Endothelial cell of umbilical vein (primary cell): ENCODE measurements around the gene JUNB. TPM values are rescaled to one million over a fixed set of nuclear protein-coding genes. Genes with fewer than 3 reads are reported as not detected.

Experiments used
- BruUV-seq: library from RNA; stranded (reverse); fragments of 400-500 nt; replicated peaks from 2 replicates; lab custom pipeline; 2021; lab: Mats Ljungman, UMichigan
- CTCF ChIA-PET: fragments of 300-600, 350-600 bp; sonication (Branson Sonifier 250); formaldehyde crosslinking; loops from one replicate; lab custom pipeline; 2021; ENCODE audit warnings: antibody characterized with exemption, inconsistent platforms; lab: Charles Lee
- POLR2A ChIA-PET: fragments of 300-600, 350-600 bp; sonication (Branson Sonifier 250); formaldehyde crosslinking; loops from one replicate; lab custom pipeline; 2021; ENCODE audit warnings: antibody characterized with exemption, inconsistent platforms; lab: Charles Lee
- DNase-seq: peaks from one replicate; pipeline ENCODE4 v3.0.0-alpha.2; 2011; ENCODE audit warnings: low read depth, low spot score
- FAIRE-seq: peaks from 2 replicates; lab custom pipeline; 2011; peaks lifted over from hg19 to GRCh38; lab: Jason Lieb, UNC
- H2AFZ ChIP-seq: 2 replicates; pipeline ENCODE4 v1.6.0; 2012; ENCODE audit warnings: low read depth, low read length, control low read depth, inconsistent platforms
- H3K27ac ChIP-seq: 2 replicates; pipeline ENCODE4 v1.5.1; 2011; ENCODE audit warnings: low read depth, mild to moderate bottlenecking, control low read depth, low read length, moderate library complexity; ENCODE audit not compliant: insufficient read depth
- H3K27me3 ChIP-seq, 2 experiments: 2 replicates each; pipeline versions ENCODE4 v1.6.0 to v1.6.1; 2011; ENCODE audit warnings: low read length in 2 of 2, mixed read lengths in 1 of 2; ENCODE audit not compliant: control insufficient read depth in 2 of 2, insufficient read depth in 2 of 2
- H3K36me3 ChIP-seq, 2 experiments: 2 replicates in 1 of 2; 3 replicates in 1 of 2; pipeline ENCODE4 v1.5.1; 2011; ENCODE audit warnings: low read length in 2 of 2, mild to moderate bottlenecking in 1 of 2, moderate library complexity in 1 of 2; ENCODE audit not compliant: control insufficient read depth in 2 of 2, insufficient read depth in 2 of 2; ENCODE audit errors: extremely low read depth in 1 of 2
- H3K4me1 ChIP-seq: 3 replicates; pipeline ENCODE4 v1.5.1; 2011; ENCODE audit warnings: mild to moderate bottlenecking, low read length; ENCODE audit not compliant: control insufficient read depth, insufficient read depth; ENCODE audit errors: extremely low read depth
- H3K4me2 ChIP-seq: 2 replicates; pipeline ENCODE4 v1.6.1; 2011; ENCODE audit warnings: low read length, control low read depth, mixed read lengths; ENCODE audit not compliant: insufficient read depth
- H3K4me3 ChIP-seq, 3 experiments: fragments of 200-600 bp in 1 of 3; sonication (generic), shearing (Covaris generic) in 1 of 3; replicated peaks in 1 of 3; 2 replicates each; pipeline ENCODE4 v1.5.1; 2011 to 2016; ENCODE audit warnings: control low read depth in 3 of 3, low read length in 3 of 3, mild to moderate bottlenecking in 2 of 3, inconsistent platforms in 1 of 3, low read depth in 1 of 3, moderate library complexity in 1 of 3; ENCODE audit not compliant: insufficient read depth in 1 of 3
- H3K79me2 ChIP-seq: 2 replicates; pipeline ENCODE4 v1.6.0; 2012; ENCODE audit warnings: low read length, inconsistent platforms; ENCODE audit not compliant: control insufficient read depth, insufficient read depth
- H3K9ac ChIP-seq: replicated peaks from 2 replicates; pipeline ENCODE3; 2011; ENCODE audit warnings: low read length, control low read depth; ENCODE audit not compliant: insufficient read depth; ENCODE audit errors: extremely low read depth
- H3K9me1 ChIP-seq: replicated peaks from 3 replicates; pipeline ENCODE4 v1.6.0; 2011; ENCODE audit warnings: mild to moderate bottlenecking, low read length; ENCODE audit not compliant: control insufficient read depth, insufficient read depth; ENCODE audit errors: extremely low read depth
- H3K9me3 ChIP-seq: replicated peaks from 2 replicates; pipeline ENCODE4 v1.5.1; 2012; ENCODE audit warnings: low read length, inconsistent platforms; ENCODE audit not compliant: control insufficient read depth, insufficient read depth
- H4K20me1 ChIP-seq: replicated peaks from 2 replicates; pipeline ENCODE3; 2011; ENCODE audit warnings: mild to moderate bottlenecking, low read length; ENCODE audit not compliant: control insufficient read depth, insufficient read depth; ENCODE audit errors: extremely low read depth
- CTCF ChIP-seq, 2 donors: IDR thresholded peaks; 1 replicate in 1 of 2; 2 replicates in 1 of 2; pipeline ENCODE4 v1.5.1; 2011; ENCODE audit warnings: low read length in 2 of 2, mild to moderate bottlenecking in 2 of 2, moderate library complexity in 2 of 2, control low read depth in 1 of 2, inconsistent platforms in 1 of 2, low read depth in 1 of 2; ENCODE audit not compliant: insufficient read depth in 1 of 2; ENCODE audit errors: extremely low read depth in 1 of 2
- MAX ChIP-seq: IDR thresholded peaks from 2 replicates; pipeline ENCODE4 v1.6.1; 2011; ENCODE audit not compliant: insufficient read depth, insufficient read length
- dilution Hi-C: fragments of 300-500 bp; cut with MboI; formaldehyde crosslinking; loops from one replicate; pipeline ENCODE4 v1.15.0; 2019; ENCODE audit warnings: low sequenced_read_pairs; ENCODE audit not compliant: extremely low pct_ligation_motif_present
- intact Hi-C: fragments of 100-400 bp; cut with micrococcal nuclease; formaldehyde crosslinking; loops from one replicate; pipeline ENCODE4 v1.10.0; 2022
- polyA plus RNA-seq, 4 experiments: library from polyadenylated mRNA; depleted of rRNA in 3 of 4; stranded (reverse) in 3 of 4; unstranded in 1 of 4; fragments of >200 nt; gene quantifications; 2 replicates each; pipeline versions ENCODE4 v1.2.1 to v1.2.3, GENCODE V29; 2011 to 2012; ENCODE audit warnings: missing spikeins in 1 of 4
- total RNA-seq: library from RNA; stranded (reverse); gene quantifications from 2 replicates; pipeline ENCODE4 v1.2.3, GENCODE V29; 2021

JUNB gene
- total and polyA plus RNA-seq, 2 donors (not counting 3 experiments of a cell fraction or from before 2014, with no cell fraction given), result 22.8 to 74.4 TPM

- dilution Hi-C loops, result no loop called here
- ChIA-PET CTCF (interaction anchor here (1.0 to 1.2 kb wide), 5 partner anchors 10 to 24 kb away, joined by 3 to 21 read pairs (median 5); partner anchors contain the start of gene JUNB), POLR2A (interaction anchor here (2.8 kb wide), 1 partner anchor 10 kb away, joined by 73 read pairs; the partner anchor contains the start of gene JUNB)
- no peaks in the 10 kb centered on the region for H3K79me2 ChIP-seq
- no peak for FAIRE-seq
- H3K27me3 ChIP-seq, result no peaks in the 10 kb centered on the region
- H3K9ac ChIP-seq, result peak overlapping the region; percentile 52
- intact Hi-C loops, result loop anchor here (1.0 to 10.0 kb wide), 3 partner anchors 9 to 321 kb away; partner anchors contain the start of genes CALR, FARSA, JUNB and LYL1
- peak overlapping the region; percentile 6 for H3K4me2 ChIP-seq
- peaks cover 25% of the 10 kb centered on the region for H3K4me1 ChIP-seq
- H3K9me1 ChIP-seq, result no peaks in the 10 kb centered on the region
- DNase-seq, result peak; percentile 78
- peak overlapping the region; percentile 50 for H3K27ac ChIP-seq
- TF ChIP-seq CTCF (IDR thresholded peaks at IDR 0.05; ENCODE audit: extremely low read depth in 1 of 2, insufficient read depth in 1 of 2, low read depth in 1 of 2, low read length in 2 of 2), result no peak
- TF ChIP-seq MAX, result peak; percentile 25
- peak overlapping the region in 2 of 3 experiments; percentile 2 to 39 for H3K4me3 ChIP-seq
- H2AFZ ChIP-seq, result peak overlapping the region; percentile 40
- no peaks in the 10 kb centered on the region for H4K20me1 ChIP-seq
- BruUV-seq, result no TSS peak
- H3K9me3 ChIP-seq, result no peaks in the 10 kb centered on the region
- H3K36me3 ChIP-seq, result no peaks in the 10 kb centered on the region
Observed at GRCh38 chr19:12782174-12782423, 9.2 kb upstream of the JUNB start.
